Measurements from ENCODE around the gene BCAT1.

DNA sequence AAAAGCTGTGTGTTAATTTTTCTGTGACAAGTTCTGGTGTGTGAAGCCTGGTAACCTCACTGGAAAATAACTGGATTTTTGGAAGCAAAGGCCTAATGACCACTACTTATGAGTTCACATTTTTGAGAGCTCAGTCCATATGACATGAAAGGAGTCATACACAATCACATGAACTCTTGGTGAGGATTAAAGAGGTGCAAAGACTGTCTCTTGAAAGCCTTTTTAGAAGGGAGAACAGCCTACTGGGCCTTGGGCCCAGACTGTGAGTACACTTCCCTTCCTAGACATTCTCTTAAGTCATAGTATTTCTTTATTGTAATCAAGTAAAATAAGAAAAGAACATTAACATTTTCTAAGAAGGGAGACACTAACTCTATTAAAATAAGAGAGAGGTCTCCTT lies 176.1 kb downstream of the BCAT1 start:
- TF ChIP-seq, protein P1, sequence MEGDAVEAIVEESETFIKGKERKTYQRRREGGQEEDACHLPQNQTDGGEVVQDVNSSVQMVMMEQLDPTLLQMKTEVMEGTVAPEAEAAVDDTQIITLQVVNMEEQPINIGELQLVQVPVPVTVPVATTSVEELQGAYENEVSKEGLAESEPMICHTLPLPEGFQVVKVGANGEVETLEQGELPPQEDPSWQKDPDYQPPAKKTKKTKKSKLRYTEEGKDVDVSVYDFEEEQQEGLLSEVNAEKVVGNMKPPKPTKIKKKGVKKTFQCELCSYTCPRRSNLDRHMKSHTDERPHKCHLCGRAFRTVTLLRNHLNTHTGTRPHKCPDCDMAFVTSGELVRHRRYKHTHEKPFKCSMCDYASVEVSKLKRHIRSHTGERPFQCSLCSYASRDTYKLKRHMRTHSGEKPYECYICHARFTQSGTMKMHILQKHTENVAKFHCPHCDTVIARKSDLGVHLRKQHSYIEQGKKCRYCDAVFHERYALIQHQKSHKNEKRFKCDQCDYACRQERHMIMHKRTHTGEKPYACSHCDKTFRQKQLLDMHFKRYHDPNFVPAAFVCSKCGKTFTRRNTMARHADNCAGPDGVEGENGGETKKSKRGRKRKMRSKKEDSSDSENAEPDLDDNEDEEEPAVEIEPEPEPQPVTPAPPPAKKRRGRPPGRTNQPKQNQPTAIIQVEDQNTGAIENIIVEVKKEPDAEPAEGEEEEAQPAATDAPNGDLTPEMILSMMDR (IDR thresholded peaks at IDR 0.05; ENCODE audit: borderline replicate concordance, extremely low read depth, low read length, poor library complexity, severe bottlenecking) = no peak
- no peak for TF ChIP-seq EZH2 (IDR thresholded peaks at IDR 0.05; ENCODE audit: borderline replicate concordance, low read depth, low read length, severe bottlenecking)

Data from DND-41 (cell line).